Sigmoid colon (tissue), 4 donors: ENCODE measurements around the gene ZNF217.
"Not testable (repeated sequence)": the region's sequence is repeated elsewhere in the genome, so short reads cannot be mapped to it uniquely, and the experiment has no call there.

ENCODE experiments used
- CTCF ChIP-seq, 4 experiments: fragments of 450-650 bp in 3 of 4; fragments of 200-600 bp in 1 of 4; IDR thresholded peaks; one replicate each; pipeline ENCODE4 v1.5.1; 2016 to 2019; ENCODE audit warnings: antibody characterized with exemption in 4 of 4, mild to moderate bottlenecking in 3 of 4, moderate library complexity in 2 of 4
- POLR2AphosphoS5 ChIP-seq, 4 donors: sonication (generic); formaldehyde crosslinking; IDR thresholded peaks; one replicate each; pipeline ENCODE4 v1.6.1; 2017; ENCODE audit warnings: antibody characterized with exemption in 4 of 4

GRCh38 chr20:53521421-53521820 is 72.2 kb downstream of the ZNF217 start:
- not testable (repeated sequence) for TF ChIP-seq CTCF, POLR2AphosphoS5 (IDR thresholded peaks at IDR 0.05)
